CD4-positive, alpha-beta T cell treated with Interleukin-17A for 4 hours (primary cell): ENCODE data around the gene MYH14.
"Not testable (repeated sequence)": the region's sequence is repeated elsewhere in the genome, so short reads cannot be mapped to it uniquely, and the experiment has no call there.

Source experiments
- DNase-seq: peaks from one replicate; pipeline ENCODE4 v3.0.0-alpha.2; 2020; ENCODE audit warnings: mixed read lengths

Gene MYH14

DNA sequence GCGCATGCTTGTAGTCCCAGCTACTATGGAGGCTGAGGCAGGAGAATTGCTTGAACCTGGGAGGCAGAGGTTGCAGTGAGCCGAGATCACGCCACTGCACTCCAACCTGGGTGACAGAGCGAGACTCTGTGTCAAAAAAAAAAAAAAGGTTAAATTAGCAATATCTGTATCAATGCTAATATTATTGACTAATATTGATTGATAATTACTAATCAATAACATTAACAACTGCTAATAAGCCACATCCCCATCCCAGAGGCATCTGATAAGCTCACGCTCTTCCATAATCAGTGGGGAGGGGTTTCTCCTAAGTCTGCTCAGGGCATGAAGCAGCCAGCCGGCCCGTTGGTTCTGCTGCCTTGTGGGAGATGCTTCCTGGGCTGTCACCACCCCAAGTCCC lies 24.7 kb downstream of the MYH14 start:
- DNase-seq: not testable (repeated sequence)

DNA sequence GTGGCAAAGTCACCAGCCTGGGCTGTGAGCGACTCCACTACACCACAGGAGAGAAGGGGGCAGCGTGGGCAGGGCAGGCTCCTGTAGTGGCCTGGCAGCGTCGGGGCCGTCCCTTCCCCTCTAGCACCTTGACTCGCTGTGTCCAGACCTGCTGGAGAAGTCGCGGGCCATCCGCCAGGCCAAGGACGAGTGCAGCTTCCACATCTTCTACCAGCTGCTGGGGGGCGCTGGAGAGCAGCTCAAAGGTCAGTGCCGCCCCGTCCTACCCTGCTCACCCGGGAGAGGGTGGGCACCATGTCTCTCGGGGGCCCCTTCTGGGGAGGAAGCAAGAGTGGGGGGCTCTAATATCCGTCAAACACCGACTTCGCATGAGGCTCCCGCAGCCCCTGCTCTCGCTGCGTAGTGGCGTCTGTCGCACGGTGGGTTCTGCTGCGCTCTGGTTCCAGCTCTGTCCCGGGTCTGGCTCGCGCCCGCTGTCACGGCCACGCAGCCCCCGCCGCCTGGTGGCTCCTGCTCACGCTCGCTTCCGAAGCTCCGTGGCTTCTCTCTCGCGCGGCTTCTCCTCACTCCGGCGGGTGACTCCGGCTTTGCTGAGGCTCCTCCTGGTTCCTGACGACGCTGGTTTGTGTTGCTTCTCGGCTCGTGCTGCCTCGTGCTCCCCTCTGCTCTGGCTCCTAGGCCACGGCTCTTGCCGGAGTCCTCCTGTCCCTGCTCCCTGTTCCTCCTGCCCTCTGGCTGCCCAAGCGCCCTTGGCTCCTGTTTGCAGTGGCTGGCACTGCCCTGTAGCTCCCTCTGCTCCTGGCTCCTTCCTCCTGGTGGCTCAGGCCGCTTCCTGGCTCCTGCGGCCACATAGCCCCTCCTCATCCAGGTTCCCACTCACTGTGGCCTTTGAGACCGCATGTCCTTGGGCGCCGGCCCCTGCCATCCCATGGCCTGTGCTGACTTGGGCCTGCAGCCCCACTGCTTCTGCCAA lies 27.2 kb downstream of the MYH14 start:
- no peak for DNase-seq

DNA sequence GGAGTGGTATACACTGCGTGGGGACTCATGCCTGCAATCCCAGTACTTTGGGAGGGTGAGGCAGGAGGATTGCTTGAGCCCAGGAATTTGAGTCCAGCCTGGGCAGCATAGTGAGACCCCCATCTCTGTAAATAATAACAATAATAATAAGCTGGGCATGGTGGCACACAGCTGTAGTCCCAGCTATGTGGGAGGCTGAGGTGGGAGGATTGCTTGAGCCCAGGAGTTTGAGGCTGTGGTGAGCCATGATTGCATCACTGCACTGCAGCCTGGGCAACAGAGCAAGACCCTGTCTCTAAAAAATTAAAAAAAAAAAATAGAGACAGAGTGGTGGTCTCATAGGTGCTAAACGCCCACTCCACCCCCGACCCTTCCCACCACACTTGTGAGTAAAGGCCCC lies 28.0 kb downstream of the MYH14 start:
- DNase-seq: not testable (repeated sequence)

DNA sequence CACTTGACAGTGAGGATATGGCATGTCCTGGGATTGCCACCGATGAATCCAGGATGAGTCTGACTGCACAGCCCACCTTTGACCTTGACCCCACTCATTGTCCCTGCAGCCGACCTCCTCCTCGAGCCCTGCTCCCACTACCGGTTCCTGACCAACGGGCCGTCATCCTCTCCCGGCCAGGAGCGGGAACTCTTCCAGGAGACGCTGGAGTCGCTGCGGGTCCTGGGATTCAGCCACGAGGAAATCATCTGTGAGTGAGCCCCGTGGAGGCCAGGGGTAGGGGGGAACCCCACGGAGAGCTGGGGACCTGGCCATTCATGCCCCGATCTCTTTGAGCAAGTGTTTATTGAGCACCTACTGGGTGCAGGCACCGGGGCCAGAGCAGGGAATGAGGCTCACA lies 28.4 kb downstream of the MYH14 start:
- DNase-seq: no peak

DNA sequence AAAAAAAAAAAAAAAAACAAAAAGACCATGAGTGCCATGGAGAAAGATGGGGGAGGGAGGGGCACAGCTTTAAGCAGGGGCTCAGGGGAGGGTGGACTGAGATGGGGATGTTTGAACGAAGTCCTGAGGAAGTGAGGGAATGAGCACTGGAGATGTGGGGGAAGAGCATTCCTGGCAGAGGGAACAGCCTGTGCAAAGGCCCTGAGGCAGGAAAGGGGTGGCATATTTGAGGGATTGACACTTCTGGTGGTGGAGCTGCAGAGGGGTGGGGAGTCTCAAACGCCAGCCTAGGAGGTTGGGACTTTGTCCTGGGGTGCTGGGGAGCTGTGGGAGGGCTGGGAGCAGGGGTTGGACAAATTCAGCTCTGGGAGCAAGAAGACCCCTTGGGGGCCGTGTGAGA lies 29.2 kb downstream of the MYH14 start:
- DNase-seq: no peak

DNA sequence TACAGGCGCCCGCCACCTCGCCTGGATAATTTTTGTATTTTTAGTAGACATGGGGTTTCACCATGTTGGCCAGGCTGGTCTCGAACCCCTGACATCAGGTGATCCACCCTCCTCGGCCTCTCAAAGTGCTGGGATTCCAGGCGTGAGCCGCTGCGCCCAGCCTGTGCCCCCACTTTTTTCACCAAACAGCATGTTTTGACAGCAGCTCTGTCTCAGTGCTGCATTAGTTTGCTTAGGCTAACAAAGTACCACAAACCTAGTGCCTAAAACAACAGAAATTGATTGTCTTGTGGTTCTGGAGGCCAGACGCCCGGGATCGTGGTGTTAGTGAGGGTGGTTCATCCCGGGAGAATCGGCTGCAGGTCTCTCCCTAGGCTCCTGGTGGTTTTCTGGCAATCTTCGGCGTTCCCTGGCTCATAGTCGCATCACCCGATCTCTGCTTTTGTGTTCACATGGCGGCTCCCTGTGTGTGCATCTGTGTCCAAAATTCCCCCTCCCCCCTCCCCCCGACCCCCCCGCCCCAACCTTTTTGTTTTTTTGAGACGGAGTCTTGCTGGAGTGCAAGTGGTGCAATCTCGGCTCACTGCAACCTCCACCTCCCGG lies 30.0 kb downstream of the MYH14 start:
- DNase-seq: no peak

DNA sequence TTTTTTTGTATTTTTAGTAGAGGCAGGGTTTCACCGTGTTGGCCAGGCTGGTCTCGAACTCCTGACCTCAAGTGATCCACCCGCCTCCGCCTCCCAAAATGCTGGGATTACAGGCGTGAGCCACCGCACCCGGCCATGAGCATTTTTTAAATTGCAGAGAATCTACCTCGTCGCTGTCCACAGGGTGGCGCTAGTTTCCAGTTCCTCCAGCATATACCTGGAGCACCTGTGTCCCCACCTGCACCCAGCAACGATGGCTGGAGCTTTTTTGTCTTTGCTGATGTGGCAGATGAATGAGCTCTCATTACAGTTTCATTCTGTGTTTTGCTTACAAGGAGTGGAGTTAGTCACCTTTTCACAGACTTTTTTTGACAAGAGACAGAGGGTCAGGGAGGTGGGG lies 34.1 kb downstream of the MYH14 start:
- DNase-seq: peak; percentile 4

DNA sequence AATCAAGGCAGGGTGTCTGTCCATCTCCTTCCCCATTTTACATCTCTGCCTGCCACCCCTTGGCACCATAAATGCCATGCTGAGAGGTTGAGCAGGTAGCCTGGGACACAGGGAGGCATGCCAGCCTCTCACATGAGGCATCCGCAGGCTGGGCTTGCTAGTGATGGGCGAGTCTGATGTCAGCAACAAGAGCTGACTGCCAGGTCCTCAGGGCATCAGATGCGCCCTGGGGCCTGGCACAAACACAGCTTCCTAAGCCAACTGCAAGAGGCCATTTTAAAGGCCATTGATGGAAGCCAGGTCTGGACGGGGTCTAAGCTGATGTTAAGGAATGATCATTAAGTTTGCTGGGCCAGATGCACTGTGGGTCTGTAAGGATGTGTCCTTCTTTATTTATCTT lies 34.6 kb downstream of the MYH14 start:
- DNase-seq: no peak

DNA sequence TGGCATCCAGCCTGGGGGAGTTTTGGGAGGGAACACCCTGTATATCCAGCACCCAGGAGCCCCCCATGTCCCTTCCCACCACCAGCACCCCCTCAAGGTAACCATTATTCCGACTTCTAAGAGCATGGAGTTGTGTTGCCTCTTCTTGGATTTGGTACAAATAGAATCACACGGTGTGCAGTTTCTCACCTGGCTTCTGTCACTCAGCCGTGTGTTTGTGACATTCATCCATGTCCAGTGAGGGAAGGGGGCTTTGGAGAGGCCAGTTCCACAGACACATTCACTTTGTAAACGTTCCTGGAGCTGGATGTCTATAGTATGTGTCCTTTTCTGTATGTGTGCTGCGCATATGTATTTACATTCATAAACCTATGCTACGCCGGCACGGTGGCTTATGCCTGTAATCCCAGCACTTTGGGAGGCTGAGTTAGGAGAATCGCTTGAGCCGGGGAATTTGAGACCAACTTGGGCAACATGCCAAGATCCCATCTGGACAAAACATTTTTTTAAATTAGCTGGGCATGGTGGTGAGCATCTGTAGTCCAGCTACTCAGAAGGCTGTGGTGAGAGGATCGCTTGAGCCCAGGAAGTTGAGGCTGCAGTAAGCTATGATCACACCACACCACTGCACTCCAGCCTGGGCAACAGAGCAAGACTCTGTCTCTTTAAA lies 36.6 kb downstream of the MYH14 start:
- DNase-seq: no peak

DNA sequence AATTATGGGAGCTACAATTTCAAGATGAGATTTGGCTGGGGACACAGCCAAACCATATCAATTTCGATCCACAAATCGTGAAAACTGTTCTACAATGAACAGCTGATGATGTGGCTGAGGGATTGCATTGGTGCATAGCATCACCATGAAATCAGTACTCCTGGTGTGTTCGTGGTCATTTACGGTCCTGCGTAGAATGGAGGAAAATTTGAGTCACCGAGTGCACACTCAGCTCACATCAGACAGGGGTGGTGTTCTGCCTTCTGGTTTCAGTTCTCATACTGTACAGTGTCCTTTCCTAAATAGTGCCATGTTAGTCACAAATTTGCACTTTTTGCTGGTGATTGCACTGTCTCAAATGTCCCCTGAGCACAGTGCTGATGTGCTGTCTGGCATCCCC lies 39.2 kb downstream of the MYH14 start:
- no peak for DNase-seq

DNA sequence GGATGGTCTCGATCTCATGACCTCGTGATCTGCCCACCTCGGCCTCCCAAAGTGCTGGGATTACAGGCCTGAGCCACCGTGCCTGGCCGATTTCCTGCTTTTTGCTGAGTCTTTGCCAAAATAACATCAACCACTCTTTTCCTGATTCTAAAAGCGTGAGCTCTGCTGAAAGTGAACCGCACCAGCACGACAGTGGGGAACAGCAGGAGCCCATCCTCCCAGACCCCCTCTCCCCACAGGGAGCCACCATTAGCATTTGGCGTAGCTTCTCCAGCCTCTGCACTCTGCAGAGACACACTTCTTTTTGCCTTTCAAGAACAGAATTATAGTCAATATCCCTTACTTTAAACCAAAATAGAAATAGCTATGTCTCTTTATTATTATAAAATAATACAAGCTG lies 41.3 kb downstream of the MYH14 start:
- no peak for DNase-seq

DNA sequence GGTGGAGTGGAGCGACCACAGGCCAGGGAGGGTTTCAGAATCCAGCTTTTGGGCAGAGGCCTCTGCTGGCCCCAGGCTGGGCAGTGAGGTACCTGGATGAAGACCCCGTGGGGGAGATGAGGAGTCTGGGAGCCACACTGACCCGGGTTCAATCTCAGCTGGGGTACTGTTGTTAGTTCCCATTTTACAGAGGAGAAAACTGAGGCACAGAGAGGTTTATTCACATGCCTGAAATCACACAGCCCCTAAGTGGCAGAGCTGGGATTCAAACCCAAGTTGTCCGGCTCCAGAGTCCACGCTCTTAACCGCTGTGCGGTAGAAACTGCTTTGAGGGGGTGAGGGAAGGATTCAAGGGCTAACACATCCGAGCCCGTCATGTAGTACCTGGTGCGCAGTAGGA lies 45.0 kb downstream of the MYH14 start:
- DNase-seq: no peak

DNA sequence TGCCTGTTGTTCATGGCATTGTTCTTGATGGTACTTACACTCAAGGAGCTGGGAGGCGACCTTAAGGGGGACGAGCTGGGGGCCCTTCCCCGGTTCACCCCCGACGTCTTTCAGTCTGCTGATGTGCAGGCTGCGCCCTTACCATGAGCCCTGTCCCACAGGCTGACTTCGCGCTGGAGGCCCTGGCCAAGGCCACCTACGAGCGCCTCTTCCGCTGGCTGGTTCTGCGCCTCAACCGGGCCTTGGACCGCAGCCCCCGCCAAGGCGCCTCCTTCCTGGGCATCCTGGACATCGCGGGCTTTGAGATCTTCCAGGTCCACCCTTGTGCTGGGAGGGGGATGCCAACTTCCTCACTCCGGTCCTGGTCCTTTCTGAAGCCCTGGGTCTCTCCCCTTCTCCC lies 45.4 kb downstream of the MYH14 start:
- no peak for DNase-seq

DNA sequence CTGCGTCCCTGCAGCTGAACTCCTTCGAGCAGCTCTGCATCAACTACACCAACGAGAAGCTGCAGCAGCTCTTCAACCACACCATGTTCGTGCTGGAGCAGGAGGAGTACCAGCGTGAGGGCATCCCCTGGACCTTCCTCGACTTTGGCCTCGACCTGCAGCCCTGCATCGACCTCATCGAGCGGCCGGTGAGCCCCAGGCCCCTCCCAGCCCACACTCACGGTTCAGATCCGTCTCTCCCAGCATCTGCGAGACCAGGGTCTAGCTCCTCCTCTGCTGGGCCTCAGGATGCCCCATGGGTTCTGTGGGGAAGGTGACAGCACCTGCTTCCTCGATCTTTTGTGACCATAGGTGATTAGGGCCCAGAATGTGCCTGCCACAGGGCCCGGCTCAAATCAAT lies 46.2 kb downstream of the MYH14 start:
- no peak for DNase-seq

DNA sequence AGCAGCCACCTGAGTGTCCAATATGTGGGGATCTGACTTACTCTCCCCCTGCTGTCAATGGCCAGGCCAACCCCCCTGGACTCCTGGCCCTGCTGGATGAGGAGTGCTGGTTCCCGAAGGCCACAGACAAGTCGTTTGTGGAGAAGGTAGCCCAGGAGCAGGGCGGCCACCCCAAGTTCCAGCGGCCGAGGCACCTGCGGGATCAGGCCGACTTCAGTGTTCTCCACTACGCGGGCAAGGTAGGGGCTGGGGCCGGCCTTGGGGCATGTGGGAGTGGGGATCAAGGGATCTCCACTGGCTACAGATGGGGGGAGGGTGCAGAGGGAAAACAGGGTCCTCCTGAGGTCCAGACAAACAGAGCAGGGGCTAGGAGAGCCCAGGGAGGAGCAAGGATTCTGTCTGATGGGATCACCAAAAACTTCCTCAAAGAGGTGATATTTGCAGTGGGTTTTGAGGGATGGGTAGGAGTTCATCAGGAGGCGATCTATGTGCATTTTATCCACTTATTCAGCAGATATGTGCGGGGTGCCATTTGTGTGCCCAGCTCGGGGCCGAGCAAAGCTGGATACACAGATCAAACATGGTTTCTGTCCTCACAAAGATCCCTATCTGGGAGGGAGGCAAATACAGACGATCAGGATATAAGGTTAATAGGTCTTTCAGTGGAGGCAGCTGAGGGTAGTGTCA lies 47.2 kb downstream of the MYH14 start:
- no peak for DNase-seq

DNA sequence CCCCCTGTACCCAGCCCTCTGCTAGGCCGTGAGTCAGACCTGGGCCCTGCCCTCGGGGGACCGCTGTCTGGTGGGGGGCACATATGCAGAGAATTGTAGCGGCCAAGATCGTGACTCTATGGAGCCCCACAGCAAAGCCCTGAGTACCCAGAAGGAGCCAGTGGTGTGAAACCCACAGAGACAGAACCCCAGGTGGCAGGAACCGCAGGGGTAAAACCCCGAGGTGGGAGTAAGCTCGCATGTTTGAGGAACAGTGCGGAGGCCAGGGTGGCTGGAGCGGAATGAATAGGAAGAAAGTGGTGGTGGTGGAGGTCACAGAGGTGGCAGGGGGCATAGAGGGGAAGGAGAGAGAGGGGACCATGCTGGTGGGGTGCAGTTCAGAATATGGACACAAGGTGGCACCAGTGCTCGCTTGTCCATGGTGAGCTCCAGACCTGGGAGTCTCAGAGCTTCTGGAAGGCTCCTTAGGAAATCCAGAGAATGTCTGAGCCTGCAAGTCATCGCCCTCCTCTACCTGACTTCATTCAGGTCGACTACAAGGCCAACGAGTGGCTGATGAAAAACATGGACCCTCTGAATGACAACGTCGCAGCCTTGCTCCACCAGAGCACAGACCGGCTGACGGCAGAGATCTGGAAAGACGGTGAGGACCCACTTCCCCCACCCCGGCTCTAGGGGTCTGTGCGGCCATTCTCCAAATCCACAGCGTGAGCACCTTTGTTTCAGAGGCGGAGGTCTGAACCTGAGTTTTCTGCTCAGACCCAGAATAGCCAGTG lies 48.9 kb downstream of the MYH14 start:
- DNase-seq: peak; percentile 24

DNA sequence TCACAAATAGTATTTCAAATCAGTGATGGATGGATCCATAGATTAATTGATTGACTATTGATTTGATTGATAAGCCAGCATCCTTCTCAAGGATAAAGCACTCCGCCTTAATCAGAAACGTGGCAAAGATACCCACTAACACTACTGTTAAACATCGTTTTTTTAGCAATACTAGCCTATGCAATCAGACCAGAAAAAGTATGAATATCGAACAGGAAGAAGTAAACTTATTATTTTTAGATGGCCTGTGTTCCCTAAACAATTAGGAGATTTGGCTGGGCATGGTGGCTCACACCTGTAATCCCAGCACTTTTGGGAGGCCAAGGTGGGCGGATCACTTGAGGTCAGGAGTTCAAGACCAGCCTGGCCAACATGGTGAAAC lies 49.5 kb downstream of the MYH14 start:
- no peak for DNase-seq

DNA sequence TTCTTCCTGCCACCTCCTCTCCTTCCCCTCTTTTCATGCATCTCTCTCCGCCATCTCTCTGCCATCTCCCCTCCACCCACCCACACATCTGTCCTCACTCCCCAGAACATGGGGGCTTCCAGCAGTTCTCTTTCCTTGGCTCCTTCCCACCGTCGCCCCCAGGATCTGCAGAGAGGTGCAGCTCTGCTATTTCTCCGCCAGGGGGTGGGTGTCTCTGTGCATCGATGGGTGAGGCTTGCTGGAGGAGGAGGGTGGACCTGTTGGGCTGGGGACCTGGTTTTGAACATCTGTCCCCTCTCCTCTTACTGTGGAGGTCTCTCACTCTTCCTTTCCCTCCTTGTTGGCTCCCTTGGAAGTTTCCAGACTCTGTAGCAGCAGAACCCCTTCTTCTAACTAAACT lies 51.7 kb downstream of the MYH14 start:
- DNase-seq: no peak

DNA sequence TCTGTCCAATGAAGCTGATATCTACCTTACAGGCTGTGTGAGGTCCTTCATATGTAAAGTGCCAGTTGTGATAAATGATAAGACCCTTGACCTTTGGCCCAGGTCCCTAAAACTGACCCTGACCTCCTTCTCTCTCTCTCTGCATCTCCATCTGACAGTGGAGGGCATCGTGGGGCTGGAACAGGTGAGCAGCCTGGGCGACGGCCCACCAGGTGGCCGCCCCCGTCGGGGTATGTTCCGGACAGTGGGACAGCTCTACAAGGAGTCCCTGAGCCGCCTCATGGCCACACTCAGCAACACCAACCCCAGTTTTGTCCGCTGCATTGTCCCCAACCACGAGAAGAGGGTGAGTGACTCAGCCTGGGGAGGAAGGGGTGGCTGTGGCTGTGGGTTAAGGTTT lies 53.7 kb downstream of the MYH14 start:
- no peak for DNase-seq

DNA sequence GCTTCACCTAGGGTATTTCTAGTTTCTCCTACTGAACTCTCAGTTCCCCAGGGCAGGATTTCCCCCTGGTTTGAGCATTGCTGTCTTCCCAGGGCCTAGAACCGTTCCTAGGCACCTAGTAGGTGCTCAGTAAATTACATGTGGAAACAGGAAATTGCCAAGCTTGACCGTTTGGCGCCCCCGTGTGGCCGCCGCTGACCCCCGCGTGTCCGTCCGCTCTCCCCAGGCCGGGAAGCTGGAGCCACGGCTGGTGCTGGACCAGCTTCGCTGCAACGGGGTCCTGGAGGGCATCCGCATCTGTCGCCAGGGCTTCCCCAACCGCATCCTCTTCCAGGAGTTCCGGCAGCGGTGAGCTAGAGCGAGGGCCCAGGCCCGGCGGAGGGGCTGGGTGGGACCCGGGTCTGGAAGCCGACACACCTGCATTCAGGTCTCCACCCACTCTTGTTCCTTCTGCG lies 55.5 kb downstream of the MYH14 start:
- no peak for DNase-seq

DNA sequence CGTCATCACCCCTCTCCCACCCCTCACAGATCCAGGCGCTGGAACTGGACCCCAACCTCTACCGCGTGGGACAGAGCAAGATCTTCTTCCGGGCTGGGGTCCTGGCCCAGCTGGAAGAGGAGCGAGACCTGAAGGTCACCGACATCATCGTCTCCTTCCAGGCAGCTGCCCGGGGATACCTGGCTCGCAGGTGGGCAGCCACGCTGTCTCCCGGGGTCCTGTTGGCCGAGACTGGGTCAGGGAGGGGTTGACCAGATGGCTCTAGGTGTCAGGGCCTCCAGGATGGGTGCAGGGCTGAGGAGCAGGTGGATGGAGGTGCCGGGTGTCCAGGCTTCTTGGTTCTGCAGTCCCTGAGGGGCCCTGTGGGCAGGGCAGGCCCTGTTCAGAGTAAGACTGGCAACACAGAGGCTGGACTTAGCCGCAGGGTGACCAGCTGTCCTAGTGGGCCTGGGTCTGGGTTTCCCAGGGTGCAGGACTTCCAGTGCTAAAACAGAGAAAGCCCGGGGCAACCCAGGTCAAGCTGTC lies 58.1 kb downstream of the MYH14 start:
- DNase-seq: no peak

DNA sequence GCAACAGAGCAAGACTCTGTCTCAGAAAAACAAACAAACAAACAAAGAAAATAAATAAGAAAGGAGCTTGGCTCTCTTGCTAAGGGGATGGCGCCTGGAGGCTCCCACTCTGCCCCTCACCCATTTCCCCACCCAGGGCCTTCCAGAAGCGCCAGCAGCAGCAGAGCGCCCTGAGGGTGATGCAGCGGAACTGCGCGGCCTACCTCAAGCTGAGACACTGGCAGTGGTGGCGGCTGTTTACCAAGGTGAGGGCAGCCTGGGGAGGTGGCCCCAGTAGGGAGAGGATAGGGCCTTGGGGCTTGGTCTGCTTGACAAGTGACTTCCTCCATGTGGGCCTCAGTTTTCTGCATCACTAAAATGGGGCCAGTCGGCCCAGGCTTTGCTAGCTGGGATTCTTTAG lies 59.8 kb downstream of the MYH14 start:
- no peak for DNase-seq
